GM21528 (cell line): ENCODE measurements around the gene CAPNS1.
"Not testable (repeated sequence)": the region's sequence is repeated elsewhere in the genome, so short reads cannot be mapped to it uniquely, and the experiment has no call there.

Experiments
- ATAC-seq: cut with Tn5 transposase; IDR thresholded peaks from one replicate; pipeline ENCODE4 v1.9.1; 2021; ENCODE audit warnings: mild to moderate bottlenecking, moderate library complexity; ENCODE audit not compliant: unreplicated experiment, low FRiP score

CAPNS1 gene

GRCh38 chr19:36144624-36145023, 4.8 kb downstream of the CAPNS1 start:
- no peak for ATAC-seq

- ATAC-seq: no peak
These were observed 10.0 kb downstream of the CAPNS1 start for GRCh38 chr19:36149673-36150406.

GRCh38 chr19:36150586-36150985, 10.7 kb downstream of the CAPNS1 start:
- ATAC-seq: no peak

- no peak for ATAC-seq
These were observed 11.5 kb downstream of the CAPNS1 start for GRCh38 chr19:36151144-36152018.

GRCh38 chr19:36152019-36152351, 12.1 kb downstream of the CAPNS1 start:
- no peak for ATAC-seq

- ATAC-seq: no peak
These were observed 12.7 kb downstream of the CAPNS1 start, which contains the start of gene COX7A1 for GRCh38 chr19:36152352-36153091. TSS of gene COX7A1 (minus strand) at chr19:36152447. CDS start at chr19:36152407, 40 bp downstream.

GRCh38 chr19:36153126-36153525, 13.3 kb downstream of the CAPNS1 start:
- no peak for ATAC-seq

GRCh38 chr19:36160821-36161596, 21.1 kb downstream of the CAPNS1 start:
- no peak for ATAC-seq

GRCh38 chr19:36163813-36164212, 23.9 kb downstream of the CAPNS1 start:
- no peak for ATAC-seq

GRCh38 chr19:36169084-36169760, 29.4 kb downstream of the CAPNS1 start:
- no peak for ATAC-seq

- ATAC-seq: no peak
These were observed 33.0 kb downstream of the CAPNS1 start for GRCh38 chr19:36172852-36173251.

GRCh38 chr19:36173846-36174245, 34.0 kb downstream of the CAPNS1 start:
- ATAC-seq: not testable (repeated sequence)

- ATAC-seq: not testable (repeated sequence)
These were observed 39.2 kb downstream of the CAPNS1 start for GRCh38 chr19:36179077-36179476.

GRCh38 chr19:36182612-36183244, 42.9 kb downstream of the CAPNS1 start:
- ATAC-seq: no peak

- no peak for ATAC-seq
These were observed 43.4 kb downstream of the CAPNS1 start for GRCh38 chr19:36183245-36183628.

- not testable (repeated sequence) for ATAC-seq
These were observed 46.9 kb downstream of the CAPNS1 start for GRCh38 chr19:36186722-36187121.

- no peak for ATAC-seq
These were observed 56.4 kb downstream of the CAPNS1 start for GRCh38 chr19:36196249-36196648.

- no peak for ATAC-seq
These were observed 58.3 kb downstream of the CAPNS1 start for GRCh38 chr19:36198119-36198518.
